Left renal cortex interstitium (tissue), 4 donors: ENCODE measurements around the gene ATP1B4. TPM values are rescaled to one million over a fixed set of nuclear protein-coding genes. Genes with fewer than 3 reads are reported as not detected.
"Not testable (repeated sequence)": the region's sequence is repeated elsewhere in the genome, so short reads cannot be mapped to it uniquely, and the experiment has no call there.

Experiments used
- DNase-seq, 4 donors: peaks; one replicate each; pipeline ENCODE4 v3.0.0-alpha.2; 2013; ENCODE audit warnings: low read depth in 4 of 4, low spot score in 2 of 4, missing footprints in 1 of 4
- polyA plus RNA-seq, 4 donors: library from polyadenylated mRNA; unstranded; fragments of 120-200 nt; gene quantifications; one replicate each; pipeline ENCODE4 v1.2.1, GENCODE V29; 2013; ENCODE audit not compliant: insufficient read length in 4 of 4

Gene ATP1B4
- polyA plus RNA-seq: under 1 TPM in 3 of 4 donors, not detected in 1; 0.04 to 0.06 (median 0.04) TPM

DNA sequence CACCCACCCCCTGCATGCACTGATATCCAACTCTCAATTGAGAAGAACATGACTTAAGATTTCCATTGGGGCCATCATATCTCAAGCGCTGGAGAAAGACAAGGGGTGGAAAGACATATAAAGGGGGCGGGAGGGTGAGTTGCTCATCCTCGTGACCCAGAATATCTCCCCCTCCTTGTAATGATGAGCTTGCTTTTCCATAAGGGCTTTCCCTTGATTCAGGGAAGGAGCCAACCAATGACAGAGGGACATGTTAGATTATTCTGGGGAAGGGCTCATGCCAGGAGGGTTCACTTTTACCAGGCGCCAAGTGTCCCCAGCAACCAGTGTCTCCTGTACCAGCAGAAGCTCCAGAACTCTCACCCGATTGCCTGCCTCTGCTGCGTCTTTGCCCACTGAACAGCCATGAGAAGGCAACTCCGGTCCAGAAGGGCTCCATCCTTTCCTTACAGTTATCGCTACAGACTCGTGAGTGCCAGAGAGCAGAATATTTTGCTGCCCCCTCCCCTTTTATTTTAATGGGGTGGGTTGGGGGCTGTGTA, at the start of gene ATP1B4:
Gene ATP1B4, plus strand, starts transcription at position 326 of the 542 bp plus-strand sequence. Its CDS starts 80 bp downstream, at position 406.
- DNase-seq: no peak

GRCh38 chrX:120315776-120316175, 46.1 kb upstream of the ATP1B4 start:
- no peak for DNase-seq

GRCh38 chrX:120316587-120317283, 45.2 kb upstream of the ATP1B4 start:
- DNase-seq: no peak

- no peak for DNase-seq
Observed at GRCh38 chrX:120318411-120318810, 43.5 kb upstream of the ATP1B4 start.

DNA sequence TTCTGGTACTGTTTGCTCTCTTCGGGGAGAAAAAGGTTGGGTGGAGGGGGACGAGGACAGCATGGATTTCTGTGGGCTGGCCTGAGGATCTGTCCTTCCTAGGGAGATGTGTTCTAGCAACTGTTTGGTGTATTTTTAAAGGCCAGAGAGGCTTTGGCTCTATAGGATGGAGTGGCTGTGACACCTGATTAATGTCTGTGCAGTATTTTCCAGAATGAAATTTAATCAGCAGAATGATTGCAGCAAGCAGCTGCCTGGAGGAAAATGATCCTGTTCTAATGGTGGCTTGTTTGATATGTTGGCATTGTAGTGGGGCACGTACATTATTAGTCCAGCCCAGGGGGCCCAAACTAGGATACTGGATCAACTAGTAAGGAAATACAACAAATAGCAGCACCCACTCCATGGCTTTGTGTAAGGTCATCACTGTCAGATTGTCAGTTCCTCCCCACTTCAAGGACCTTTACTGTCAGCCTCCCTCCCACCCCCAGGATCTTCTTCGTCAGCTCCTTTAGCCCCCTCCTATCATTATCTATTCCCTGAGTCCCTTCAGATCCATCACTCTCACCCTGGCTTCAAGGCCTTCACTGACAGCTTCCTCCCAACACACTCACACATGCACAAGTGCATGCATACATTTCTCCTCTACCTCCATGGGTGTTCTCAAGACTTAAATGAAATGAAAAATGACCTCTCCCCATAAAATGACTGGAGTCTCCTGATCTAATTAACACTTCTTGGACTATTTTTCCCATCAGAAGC, 40.2 kb upstream of the ATP1B4 start:
- no peak for DNase-seq

DNA sequence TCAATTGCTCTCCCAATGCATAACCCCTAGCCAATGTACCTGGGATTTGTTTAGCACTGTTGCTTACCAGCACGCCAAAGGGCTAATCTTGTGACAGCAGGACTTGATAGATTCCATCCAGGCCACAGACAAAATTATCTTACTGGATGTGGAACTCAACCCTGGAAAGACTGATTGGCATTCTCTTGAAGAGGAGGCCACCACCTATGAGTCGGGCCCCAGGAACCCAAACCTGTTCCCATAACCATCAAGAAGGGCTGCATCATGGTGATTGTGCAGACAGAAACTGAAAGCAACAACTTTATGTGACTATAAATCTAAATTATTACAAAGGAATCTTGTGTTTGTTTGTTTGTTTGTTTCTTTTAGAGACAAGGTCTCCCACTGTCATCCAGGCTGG, 30.8 kb upstream of the ATP1B4 start:
- no peak for DNase-seq

GRCh38 chrX:120332394-120332793, 29.5 kb upstream of the ATP1B4 start:
- no peak for DNase-seq

- DNase-seq: no peak
Observed at GRCh38 chrX:120334151-120334550, 27.7 kb upstream of the ATP1B4 start.

GRCh38 chrX:120334603-120335002, 27.3 kb upstream of the ATP1B4 start:
- DNase-seq: no peak

- DNase-seq: no peak
Observed at GRCh38 chrX:120335289-120335688, 26.6 kb upstream of the ATP1B4 start.

- DNase-seq: no peak
Observed at GRCh38 chrX:120336899-120337298, 25.0 kb upstream of the ATP1B4 start.

DNA sequence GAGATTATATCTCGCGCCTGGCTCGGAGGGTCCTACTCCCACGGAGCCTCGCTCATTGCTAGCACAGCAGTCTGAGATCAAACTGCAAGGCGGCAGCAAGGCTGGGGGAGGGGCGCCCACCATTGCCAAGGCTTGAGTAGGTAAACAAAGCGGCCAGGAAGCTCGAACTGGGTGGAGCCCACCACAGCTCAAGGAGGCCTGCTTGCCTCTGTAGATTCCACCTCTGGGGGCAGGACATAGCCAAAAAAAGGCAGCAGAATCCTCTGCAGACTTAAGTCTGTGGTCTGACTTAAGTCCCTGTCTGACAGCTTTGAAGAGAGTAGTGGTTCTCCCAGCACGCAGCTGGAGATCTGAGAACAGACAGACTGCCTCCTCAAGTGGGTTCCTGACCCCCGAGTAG, 17.3 kb upstream of the ATP1B4 start:
- not testable (repeated sequence) for DNase-seq

DNA sequence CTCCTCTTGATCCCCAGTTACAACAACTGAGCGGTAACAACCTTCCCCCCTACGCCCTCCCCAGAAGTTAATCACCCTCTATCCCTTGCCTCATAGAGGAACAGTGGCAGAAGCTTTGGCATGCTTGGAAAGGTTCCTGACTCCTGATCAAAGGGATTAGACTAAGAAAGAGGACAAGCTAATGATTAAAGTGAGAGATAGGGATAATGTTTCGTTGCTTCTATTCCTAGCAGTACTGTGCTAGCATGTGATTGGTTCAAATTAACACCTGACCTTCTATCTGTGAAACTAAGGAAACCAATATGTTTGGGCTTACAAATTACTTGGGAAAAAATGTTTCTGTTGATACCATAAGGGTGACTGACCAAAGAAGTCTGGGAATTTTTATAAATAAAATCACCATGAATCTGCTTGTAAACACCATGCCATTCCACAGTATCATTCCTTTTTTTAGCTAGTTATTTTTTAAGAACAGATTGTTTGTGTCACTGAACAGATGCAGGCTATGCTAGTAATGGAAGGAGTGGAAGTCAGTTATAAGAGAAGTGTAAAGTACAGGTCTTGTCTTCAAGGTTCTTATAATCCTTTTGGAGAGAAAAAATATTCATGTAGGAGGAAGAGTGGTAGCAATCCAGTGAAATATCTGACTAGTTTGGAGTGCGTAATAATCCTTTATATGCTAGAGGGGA, 11.3 kb upstream of the ATP1B4 start:
- no peak for DNase-seq

- no peak for DNase-seq
Observed at GRCh38 chrX:120356084-120356483, 5.8 kb upstream of the ATP1B4 start.

GRCh38 chrX:120357186-120357585, 4.7 kb upstream of the ATP1B4 start:
- DNase-seq: no peak

GRCh38 chrX:120358737-120359456, 3.0 kb upstream of the ATP1B4 start:
- DNase-seq: no peak

GRCh38 chrX:120365320-120365719, 3.4 kb downstream of the ATP1B4 start:
- DNase-seq: no peak

DNA sequence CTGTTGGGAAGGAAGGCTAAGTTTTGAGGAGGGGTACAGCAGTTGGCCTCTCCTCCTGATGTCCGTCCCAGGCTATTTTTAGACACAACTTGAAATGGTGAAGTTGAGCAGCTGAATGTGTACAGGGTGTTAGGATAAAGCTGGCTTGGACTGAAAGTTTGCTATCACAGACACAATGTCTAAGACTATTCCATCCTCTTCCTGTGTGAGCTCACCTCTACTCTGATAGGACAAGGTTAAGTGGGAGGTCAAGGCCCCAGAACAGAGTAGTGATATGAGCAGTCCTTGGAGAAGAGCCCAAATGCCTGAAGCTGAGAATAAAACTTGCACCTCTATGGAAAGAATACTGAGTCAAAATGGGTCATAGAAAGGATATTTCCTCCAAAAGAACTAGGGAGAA, 4.1 kb downstream of the ATP1B4 start:
- DNase-seq: no peak

- DNase-seq: no peak
Observed at GRCh38 chrX:120366794-120367193, 4.9 kb downstream of the ATP1B4 start.

DNA sequence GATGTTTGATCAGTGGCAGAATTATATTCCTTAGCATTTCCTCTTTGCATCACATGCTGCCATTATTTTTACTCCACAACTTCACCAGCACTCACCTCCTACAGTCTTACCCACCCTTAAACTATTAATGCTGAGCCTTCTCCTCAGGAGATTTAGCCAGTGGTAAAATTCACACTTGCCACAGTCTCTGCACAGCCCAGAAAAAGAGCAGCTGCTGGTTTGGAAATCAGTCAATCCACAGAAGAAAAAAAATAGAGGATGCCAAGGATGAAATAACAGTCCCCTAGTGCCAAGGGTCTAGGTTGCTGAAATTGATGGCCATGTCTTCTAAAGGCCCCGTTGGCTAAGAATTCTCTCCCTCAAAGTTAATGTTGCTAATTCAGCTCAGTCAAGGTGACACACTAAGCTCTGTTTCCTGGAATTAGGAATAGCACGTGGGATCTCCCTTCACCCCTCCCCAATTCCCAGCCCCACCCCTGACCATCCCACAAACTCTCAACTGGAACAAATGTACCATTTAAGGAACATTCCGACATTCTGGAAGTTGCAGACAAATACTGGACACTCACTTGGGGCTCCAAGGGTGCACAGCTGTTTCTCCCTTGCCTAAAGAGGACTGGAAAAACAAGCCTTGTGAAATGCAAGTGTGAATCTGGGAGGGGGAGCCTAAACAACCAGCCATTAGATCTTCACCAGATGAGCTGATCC, 5.7 kb downstream of the ATP1B4 start:
- no peak for DNase-seq
